CD4-positive, alpha-beta T cell (primary cell): ENCODE data around the gene HERC5. TPM values are rescaled to one million over a fixed set of nuclear protein-coding genes. Genes with fewer than 3 reads are reported as not detected.
"Not testable (repeated sequence)": the region's sequence is repeated elsewhere in the genome, so short reads cannot be mapped to it uniquely, and the experiment has no call there.

Source experiments
- ATAC-seq: fragments of 200-7000 bp; cut with Tn5 transposase; one replicate; pipeline ENCODE4 v1.10.0; 2022; ENCODE audit warnings: mild to moderate bottlenecking; ENCODE audit not compliant: poor library complexity
- CTCF ChIA-PET: fragments of 350-600 bp; sonication (Branson Sonifier 250); formaldehyde crosslinking; loops from one replicate; lab custom pipeline; 2021; ENCODE audit warnings: antibody characterized with exemption, inconsistent platforms; lab: Charles Lee
- POLR2A ChIA-PET: fragments of 350-600 bp; sonication (Branson Sonifier 250); formaldehyde crosslinking; loops from one replicate; lab custom pipeline; 2021; ENCODE audit warnings: antibody characterized with exemption, inconsistent platforms; lab: Charles Lee
- DNase-seq, 14 experiments: peaks; one replicate each; pipeline ENCODE4 v3.0.0-alpha.2; 2013 to 2020; ENCODE audit warnings: mixed read lengths in 2 of 14
- H3K27ac ChIP-seq, 2 donors: one replicate each; pipeline versions ENCODE4 v1.5.1 to v1.7.0; 2013; ENCODE audit warnings: low read length in 2 of 2, low read depth in 1 of 2, mild to moderate bottlenecking in 1 of 2
- H3K27me3 ChIP-seq, 2 experiments: 1 replicate in 1 of 2; 2 replicates in 1 of 2; pipeline versions ENCODE4 v1.6.1 to v1.7.0; 2013; ENCODE audit warnings: low read length in 2 of 2, control low read depth in 1 of 2, mild to moderate bottlenecking in 1 of 2, moderate library complexity in 1 of 2; ENCODE audit not compliant: insufficient read depth in 2 of 2, control insufficient read depth in 1 of 2
- H3K36me3 ChIP-seq: one replicate; pipeline ENCODE4 v1.6.1; 2013; ENCODE audit warnings: low read length, control low read depth; ENCODE audit not compliant: insufficient read depth
- H3K4me1 ChIP-seq: one replicate; pipeline ENCODE4 v1.6.1; 2013; ENCODE audit warnings: low read length, control low read depth; ENCODE audit not compliant: insufficient read depth
- H3K4me3 ChIP-seq: one replicate; pipeline ENCODE4 v1.5.1; 2013; ENCODE audit warnings: mild to moderate bottlenecking, low read length, moderate library complexity
- H3K9me3 ChIP-seq, 2 experiments: 1 replicate in 1 of 2; 2 replicates in 1 of 2; pipeline versions ENCODE4 v1.6.1 to v1.7.0; 2013; ENCODE audit warnings: low read length in 2 of 2, mild to moderate bottlenecking in 2 of 2, control low read depth in 1 of 2, moderate library complexity in 1 of 2; ENCODE audit not compliant: control insufficient read depth in 1 of 2, insufficient read depth in 1 of 2
- H3K27ac Mint-ChIP-seq: one replicate; pipeline ENCODE4 v1.8.0; 2020; ENCODE audit warnings: mixed read lengths
- H3K27me3 Mint-ChIP-seq: one replicate; pipeline ENCODE4 v1.8.0; 2021; ENCODE audit warnings: mixed read lengths
- H3K36me3 Mint-ChIP-seq: one replicate; pipeline ENCODE4 v1.8.0; 2021; ENCODE audit warnings: low read depth, mixed read lengths
- H3K4me1 Mint-ChIP-seq: one replicate; pipeline ENCODE4 v1.8.0; 2021; ENCODE audit warnings: low read depth, mixed read lengths
- H3K4me3 Mint-ChIP-seq: one replicate; pipeline ENCODE4 v1.8.0; 2020; ENCODE audit warnings: mild to moderate bottlenecking, mixed read lengths
- H3K9me3 Mint-ChIP-seq: one replicate; pipeline ENCODE4 v1.8.0; 2020; ENCODE audit warnings: mixed read lengths
- intact Hi-C, 2 experiments: fragments of 100-400 bp; cut with DNase I in 1 of 2; cut with micrococcal nuclease in 1 of 2; formaldehyde crosslinking; loops; one replicate each; pipeline versions ENCODE4 v1.15.1 to v1.9.0; 2023 to 2025; cut with DNase I, micrococcal nuclease
- total RNA-seq, 174 experiments: library from RNA in 2 of 174; stranded (reverse) in 2 of 174; gene quantifications; one replicate each; pipeline ENCODE4 v1.2.3 and lab custom pipeline; 2021 to 2026
- TF ChIP-seq, protein P1 (sequence below): fragments of 200-600 bp; IDR thresholded peaks from one replicate; pipeline ENCODE4 v1.8.0; 2022; ENCODE audit warnings: antibody characterized with exemption, mild to moderate bottlenecking

HERC5 gene
- total RNA-seq, 2 experiments from 2014 or later: 23.6 to 23.9 TPM

- Histone ChIP-seq H3K4me1 (no peaks in the 10 kb centered on the region), H3K4me3 (no peak overlapping the region), H3K27me3 (no peaks in the 10 kb centered on the region), H3K9me3 (no peaks in the 10 kb centered on the region), H3K27ac (no peak overlapping the region), H3K36me3 (peaks cover 7% of the 10 kb centered on the region)
- Mint-ChIP-seq H3K4me3 (no peak overlapping the region), H3K9me3 (no peaks in the 10 kb centered on the region), H3K36me3 (peaks cover 11% of the 10 kb centered on the region), H3K27me3 (no peaks in the 10 kb centered on the region), H3K4me1 (no peaks in the 10 kb centered on the region), H3K27ac (no peak overlapping the region)
- CTCF ChIA-PET: no interaction called here
- TF ChIP-seq, protein P1, sequence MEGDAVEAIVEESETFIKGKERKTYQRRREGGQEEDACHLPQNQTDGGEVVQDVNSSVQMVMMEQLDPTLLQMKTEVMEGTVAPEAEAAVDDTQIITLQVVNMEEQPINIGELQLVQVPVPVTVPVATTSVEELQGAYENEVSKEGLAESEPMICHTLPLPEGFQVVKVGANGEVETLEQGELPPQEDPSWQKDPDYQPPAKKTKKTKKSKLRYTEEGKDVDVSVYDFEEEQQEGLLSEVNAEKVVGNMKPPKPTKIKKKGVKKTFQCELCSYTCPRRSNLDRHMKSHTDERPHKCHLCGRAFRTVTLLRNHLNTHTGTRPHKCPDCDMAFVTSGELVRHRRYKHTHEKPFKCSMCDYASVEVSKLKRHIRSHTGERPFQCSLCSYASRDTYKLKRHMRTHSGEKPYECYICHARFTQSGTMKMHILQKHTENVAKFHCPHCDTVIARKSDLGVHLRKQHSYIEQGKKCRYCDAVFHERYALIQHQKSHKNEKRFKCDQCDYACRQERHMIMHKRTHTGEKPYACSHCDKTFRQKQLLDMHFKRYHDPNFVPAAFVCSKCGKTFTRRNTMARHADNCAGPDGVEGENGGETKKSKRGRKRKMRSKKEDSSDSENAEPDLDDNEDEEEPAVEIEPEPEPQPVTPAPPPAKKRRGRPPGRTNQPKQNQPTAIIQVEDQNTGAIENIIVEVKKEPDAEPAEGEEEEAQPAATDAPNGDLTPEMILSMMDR: no peak
- POLR2A ChIA-PET: interaction anchor here (3.2 to 3.4 kb wide), 2 partner anchors 9 to 163 kb away, joined by 13 to 14 read pairs; partner anchors contain the start of genes HERC5 and PPM1K
- intact Hi-C loops: no loop called here
- no peak for DNase-seq
- ATAC-seq: no peak
Measured at GRCh38 chr4:88447371-88448095, 9.4 kb upstream of the HERC5 start.

- H3K4me3 ChIP-seq, H3K4me3 Mint-ChIP-seq, intact Hi-C loops, H3K36me3 Mint-ChIP-seq, H3K4me1 ChIP-seq, CTCF ChIA-PET, H3K27ac ChIP-seq, H3K9me3 ChIP-seq, H3K27me3 ChIP-seq, ATAC-seq, H3K36me3 ChIP-seq, H3K4me1 Mint-ChIP-seq, H3K27me3 Mint-ChIP-seq, DNase-seq, H3K9me3 Mint-ChIP-seq, H3K27ac Mint-ChIP-seq: not testable (repeated sequence)
- POLR2A ChIA-PET: interaction anchor here (1.4 to 3.4 kb wide), 3 partner anchors 9 to 164 kb away, joined by 3 to 14 read pairs (median 13); partner anchors contain the start of genes HERC5 and PPM1K
Measured at GRCh38 chr4:88448211-88448765, 8.6 kb upstream of the HERC5 start.

- Histone ChIP-seq H3K27me3 (no peaks in the 10 kb centered on the region), H3K36me3 (no peaks in the 10 kb centered on the region), H3K4me3 (no peak overlapping the region), H3K9me3 (no peaks in the 10 kb centered on the region), H3K27ac (no peak overlapping the region), H3K4me1 (no peaks in the 10 kb centered on the region)
- TF ChIP-seq, protein P1: no peak
- ATAC-seq (no peak), DNase-seq (no peak)
- no peaks in the 10 kb centered on the region for H3K4me1 Mint-ChIP-seq
- no peak overlapping the region for H3K27ac Mint-ChIP-seq
- no peak overlapping the region for H3K4me3 Mint-ChIP-seq
- H3K36me3 Mint-ChIP-seq: no peaks in the 10 kb centered on the region
- CTCF ChIA-PET: no interaction called here
- POLR2A ChIA-PET: interaction anchor here (1.4 to 3.4 kb wide), 3 partner anchors 8 to 165 kb away, joined by 3 to 14 read pairs (median 13); partner anchors contain the start of genes HERC5 and PPM1K
- intact Hi-C loops: no loop called here
- no peaks in the 10 kb centered on the region for H3K9me3 Mint-ChIP-seq
- no peaks in the 10 kb centered on the region for H3K27me3 Mint-ChIP-seq
Measured at GRCh38 chr4:88448889-88449288, 8.0 kb upstream of the HERC5 start.
